ES-I3 (cell line): Measurements from ENCODE around the gene CYSRT1.
"Not testable (repeated sequence)": the region's sequence is repeated elsewhere in the genome, so short reads cannot be mapped to it uniquely, and the experiment has no call there.

Experiments used
- H3K36me3 ChIP-seq: 2 replicates; pipeline ENCODE4 v1.6.1; 2013; ENCODE audit warnings: mild to moderate bottlenecking, low read length, control low read depth, moderate library complexity; ENCODE audit not compliant: insufficient read depth
- H3K4me1 ChIP-seq: 2 replicates; pipeline ENCODE4 v1.6.1; 2013; ENCODE audit warnings: mild to moderate bottlenecking, control low read depth, low read length; ENCODE audit not compliant: insufficient read depth
- H3K9ac ChIP-seq: 2 replicates; pipeline ENCODE4 v1.6.1; 2013; ENCODE audit warnings: low read depth, mild to moderate bottlenecking, low read length, moderate library complexity
- H3K9me3 ChIP-seq: 2 replicates; pipeline ENCODE4 v1.6.1; 2013; ENCODE audit warnings: mild to moderate bottlenecking, low read length, moderate library complexity; ENCODE audit not compliant: control insufficient read depth, insufficient read depth

CYSRT1 gene

DNA sequence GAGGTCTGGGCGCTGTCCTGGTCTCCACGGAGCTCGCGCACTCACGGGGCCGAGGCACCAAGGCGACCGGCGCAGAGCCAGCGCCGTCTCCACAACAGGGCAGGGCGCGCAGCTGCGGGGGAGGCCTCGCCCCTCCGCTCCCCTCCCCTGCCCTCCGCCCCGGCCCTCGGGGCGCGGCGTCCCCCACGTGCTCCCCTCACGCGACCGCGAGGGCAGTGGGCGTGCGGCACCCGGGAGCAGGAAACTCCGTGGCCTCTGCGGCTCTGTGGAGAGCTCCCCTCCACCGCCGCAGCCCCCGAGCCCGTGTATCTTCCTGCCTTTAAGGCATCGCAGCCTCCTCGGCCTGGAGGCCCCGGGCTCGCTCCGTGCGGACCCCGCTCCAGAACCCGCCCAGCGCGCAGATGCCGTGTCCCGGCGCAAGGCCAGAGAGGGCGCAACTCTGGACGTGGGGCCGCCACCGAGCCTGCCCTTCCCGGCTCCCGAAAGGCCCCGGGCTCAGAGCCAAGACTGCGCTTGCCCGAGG, 15.4 kb downstream of the CYSRT1 start:
- Histone ChIP-seq H3K9ac (peak overlapping the region; percentile 94), H3K9me3 (no peaks in the 10 kb centered on the region), H3K4me1 (peaks cover 30% of the 10 kb centered on the region; the same call in 1 of the 2 replicates), H3K36me3 (peaks cover 12% of the 10 kb centered on the region)

DNA sequence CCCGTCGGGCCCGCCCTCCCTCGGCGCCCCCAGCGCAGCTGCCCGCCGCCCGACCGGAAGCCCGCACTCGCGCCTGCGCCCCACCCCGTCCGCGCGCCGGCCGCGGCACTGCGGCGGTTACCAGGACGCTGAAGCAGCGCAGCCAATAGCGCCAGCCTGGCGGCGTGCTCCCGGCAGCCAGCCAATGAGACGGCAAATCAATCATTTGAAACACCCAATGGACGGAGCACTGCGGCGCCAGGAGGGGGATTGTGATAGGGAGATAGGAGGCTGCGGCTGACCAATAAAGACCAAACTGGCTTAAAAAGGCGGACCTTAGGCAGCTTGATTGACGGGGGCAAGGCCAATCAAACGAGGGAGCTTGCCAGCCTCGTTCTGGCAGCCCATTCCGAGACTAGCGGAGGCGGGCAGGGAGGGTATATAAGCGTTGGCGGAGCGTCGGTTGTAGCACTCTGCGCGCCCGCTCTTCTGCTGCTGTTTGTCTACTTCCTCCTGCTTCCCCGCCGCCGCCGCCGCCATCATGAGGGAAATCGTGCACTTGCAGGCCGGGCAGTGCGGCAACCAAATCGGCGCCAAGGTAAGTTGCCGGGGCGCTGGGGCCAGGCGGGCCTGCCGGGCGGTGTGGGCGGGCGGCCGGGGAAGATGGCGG, 16.0 kb downstream of the CYSRT1 start, which contains the start of gene TUBB4B:
Gene TUBB4B, plus strand, starts transcription at position 447 of the 649 bp plus-strand sequence. Its CDS starts 74 bp downstream, at position 521.
- peaks cover 29% of the 10 kb centered on the region; the same call in 1 of the 2 replicates for H3K4me1 ChIP-seq
- peaks cover 12% of the 10 kb centered on the region for H3K36me3 ChIP-seq
- no peaks in the 10 kb centered on the region for H3K9me3 ChIP-seq
- peak within 1 kb of the TSS; percentile 94 for H3K9ac ChIP-seq

DNA sequence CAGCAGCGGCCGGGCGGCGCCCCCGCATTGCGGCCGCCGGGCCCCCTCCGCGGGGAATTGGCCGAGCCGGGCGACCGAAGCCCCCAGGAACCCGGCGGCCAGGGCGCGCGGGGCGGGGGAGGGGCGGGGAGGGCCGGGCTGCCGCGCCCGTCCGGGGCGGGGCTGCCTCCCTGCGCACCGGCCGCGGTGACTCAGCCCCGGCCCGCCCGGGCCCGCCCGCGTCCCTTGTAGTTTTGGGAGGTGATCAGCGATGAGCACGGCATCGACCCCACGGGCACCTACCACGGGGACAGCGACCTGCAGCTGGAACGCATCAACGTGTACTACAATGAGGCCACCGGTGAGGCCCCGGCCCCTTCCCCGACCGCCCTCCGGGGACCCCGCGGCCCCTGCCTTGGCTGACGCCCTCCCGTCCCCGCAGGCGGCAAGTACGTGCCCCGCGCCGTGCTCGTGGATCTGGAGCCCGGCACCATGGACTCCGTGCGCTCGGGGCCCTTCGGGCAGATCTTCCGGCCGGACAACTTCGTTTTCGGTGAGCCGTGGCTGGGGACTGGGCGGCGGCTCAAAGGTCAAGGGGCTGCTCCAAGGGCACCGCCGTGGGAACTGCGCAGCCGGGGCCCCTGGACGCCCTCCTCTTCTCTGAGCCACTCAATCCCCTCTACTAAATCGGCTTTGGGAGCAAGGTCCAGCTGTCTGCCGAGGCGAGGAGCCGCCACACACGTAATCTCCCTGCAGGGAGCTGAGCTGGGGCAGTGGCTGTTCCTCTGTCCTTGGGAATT, 16.7 kb downstream of the CYSRT1 start:
- Histone ChIP-seq H3K9me3 (no peaks in the 10 kb centered on the region), H3K9ac (peak overlapping the region; percentile 70), H3K36me3 (peaks cover 12% of the 10 kb centered on the region), H3K4me1 (peaks cover 24% of the 10 kb centered on the region; the same call in 1 of the 2 replicates)

DNA sequence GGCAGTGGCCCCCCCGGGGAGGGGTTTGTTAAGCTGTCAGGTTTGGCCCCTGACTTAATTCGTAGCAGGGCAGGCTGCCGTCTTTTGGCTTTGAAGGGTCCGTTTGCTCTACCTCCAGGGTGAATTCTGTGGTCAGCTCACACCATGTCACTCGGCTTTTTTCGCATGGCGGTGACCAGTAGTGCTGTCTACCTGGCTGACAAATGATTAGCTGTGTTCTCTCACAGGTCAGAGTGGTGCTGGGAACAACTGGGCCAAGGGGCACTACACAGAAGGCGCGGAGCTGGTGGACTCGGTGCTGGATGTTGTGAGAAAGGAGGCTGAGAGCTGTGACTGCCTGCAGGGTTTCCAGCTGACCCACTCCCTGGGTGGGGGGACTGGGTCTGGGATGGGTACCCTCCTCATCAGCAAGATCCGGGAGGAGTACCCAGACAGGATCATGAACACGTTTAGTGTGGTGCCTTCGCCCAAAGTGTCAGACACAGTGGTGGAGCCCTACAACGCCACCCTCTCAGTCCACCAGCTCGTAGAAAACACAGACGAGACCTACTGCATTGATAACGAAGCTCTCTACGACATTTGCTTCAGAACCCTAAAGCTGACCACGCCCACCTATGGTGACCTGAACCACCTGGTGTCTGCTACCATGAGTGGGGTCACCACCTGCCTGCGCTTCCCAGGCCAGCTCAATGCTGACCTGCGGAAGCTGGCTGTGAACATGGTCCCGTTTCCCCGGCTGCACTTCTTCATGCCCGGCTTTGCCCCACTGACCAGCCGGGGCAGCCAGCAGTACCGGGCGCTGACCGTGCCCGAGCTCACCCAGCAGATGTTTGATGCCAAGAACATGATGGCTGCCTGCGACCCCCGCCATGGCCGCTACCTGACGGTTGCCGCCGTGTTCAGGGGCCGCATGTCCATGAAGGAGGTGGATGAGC, 17.6 kb downstream of the CYSRT1 start:
- Histone ChIP-seq H3K36me3 (peaks cover 12% of the 10 kb centered on the region), H3K4me1 (peaks cover 18% of the 10 kb centered on the region; the same call in 1 of the 2 replicates)

DNA sequence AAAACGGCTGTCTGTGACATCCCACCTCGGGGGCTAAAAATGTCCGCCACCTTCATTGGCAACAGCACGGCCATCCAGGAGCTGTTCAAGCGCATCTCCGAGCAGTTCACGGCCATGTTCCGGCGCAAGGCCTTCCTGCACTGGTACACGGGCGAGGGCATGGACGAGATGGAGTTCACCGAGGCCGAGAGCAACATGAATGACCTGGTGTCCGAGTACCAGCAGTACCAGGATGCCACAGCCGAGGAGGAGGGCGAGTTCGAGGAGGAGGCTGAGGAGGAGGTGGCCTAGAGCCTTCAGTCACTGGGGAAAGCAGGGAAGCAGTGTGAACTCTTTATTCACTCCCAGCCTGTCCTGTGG, 18.3 kb downstream of the CYSRT1 start:
- H3K9me3 ChIP-seq, H3K9ac ChIP-seq: not testable (repeated sequence)
- H3K36me3 ChIP-seq = peaks cover 12% of the 10 kb centered on the region
- peaks cover 18% of the 10 kb centered on the region; the same call in 1 of the 2 replicates for H3K4me1 ChIP-seq

More for the DNA sequence above, 17.6 kb downstream of the CYSRT1 start:
- Histone ChIP-seq H3K9me3 (no peaks in the 10 kb centered on the region), H3K9ac (peak overlapping the region; percentile 70; the same call in 1 of the 2 replicates)

DNA sequence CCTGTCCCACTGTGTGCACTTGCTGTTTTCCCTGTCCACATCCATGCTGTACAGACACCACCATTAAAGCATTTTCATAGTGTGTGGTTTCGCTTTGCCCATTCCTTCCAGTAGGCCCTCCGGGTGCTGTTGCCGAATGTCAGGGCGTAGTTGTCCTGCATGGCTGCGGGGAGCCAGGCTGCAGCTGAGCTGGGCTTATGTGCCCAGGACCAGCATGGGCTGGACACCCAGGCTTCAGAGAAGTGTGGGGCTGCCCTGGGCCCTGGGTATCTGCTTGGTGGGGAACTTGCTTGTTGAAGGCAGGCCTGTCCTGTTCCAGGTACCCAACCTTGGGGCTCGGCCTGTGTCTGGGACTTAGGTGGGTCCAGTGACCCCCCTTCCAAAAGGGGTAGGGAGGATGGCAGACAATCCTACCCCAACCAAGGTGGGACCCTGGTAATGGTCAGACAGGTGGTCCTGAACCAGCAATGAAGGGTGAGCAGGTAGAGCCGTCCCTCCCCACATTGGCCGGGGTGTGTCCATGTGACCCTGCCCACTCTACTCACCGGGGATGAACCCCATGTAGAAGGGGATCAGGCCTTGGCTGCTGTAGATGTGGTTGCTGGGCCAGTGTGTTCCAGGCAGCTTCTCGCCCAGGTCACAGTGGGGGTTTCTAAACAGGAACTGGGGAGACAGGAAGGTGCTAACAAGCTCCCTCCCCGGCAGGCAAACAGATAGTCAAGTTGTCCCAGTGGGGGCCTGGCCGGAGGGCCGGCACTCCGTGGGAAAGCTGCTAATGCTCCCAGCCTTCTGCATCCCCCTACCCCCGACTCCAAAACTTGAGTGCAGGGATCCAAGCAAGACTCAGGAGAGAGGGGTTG, 18.9 kb downstream of the CYSRT1 start:
- Histone ChIP-seq H3K36me3 (peaks cover 12% of the 10 kb centered on the region), H3K9ac (no peak overlapping the region), H3K9me3 (no peaks in the 10 kb centered on the region), H3K4me1 (peaks cover 18% of the 10 kb centered on the region; the same call in 1 of the 2 replicates)

DNA sequence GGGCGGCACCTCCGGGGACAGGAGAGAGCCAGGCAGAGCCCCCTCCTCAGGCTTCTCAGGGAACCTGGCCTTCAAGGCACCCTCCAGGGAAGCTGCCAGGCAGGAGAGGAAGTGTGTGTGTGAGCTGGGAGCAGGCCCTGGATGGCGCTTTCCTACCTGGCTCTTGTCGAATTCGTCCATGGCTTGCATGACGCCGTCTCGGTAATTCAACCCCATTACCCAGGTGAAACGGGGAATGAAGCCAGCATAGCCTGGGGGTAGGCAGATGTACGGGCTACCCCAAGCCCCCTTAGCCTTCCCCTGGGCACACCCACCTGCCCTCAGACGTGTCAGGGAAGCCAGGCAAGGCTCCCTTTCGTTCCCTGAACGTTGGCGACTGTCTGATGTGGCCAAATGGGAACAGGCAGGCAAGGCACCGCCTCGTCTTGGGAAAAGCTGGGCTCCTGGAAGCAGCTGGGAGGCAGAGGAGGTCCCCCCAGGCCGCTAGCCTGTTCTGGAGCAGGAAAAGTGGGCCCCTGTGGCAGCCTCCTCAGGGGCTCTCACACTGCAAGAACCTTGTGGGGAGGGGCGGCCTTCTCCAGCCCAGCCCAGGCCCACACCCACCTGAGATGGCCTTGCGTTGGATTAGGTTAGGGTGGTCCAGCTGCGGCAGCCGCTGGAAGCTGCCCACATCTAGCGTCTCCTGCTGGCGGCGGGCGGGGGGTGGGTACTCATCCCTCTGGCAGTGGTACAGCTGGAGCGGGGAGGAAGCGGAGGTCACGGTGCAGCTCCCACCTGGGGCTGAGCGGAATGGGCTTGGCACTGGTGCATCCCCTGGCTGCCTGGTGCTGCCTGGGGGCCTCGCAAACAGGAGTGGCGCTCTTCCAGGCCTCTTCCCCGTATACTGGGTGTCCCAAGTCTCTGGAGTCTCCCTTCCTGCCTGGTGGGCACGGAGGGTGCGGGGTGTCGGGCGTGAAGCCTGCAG, 19.8 kb downstream of the CYSRT1 start:
- Histone ChIP-seq H3K36me3 (peaks cover 12% of the 10 kb centered on the region), H3K9me3 (no peaks in the 10 kb centered on the region), H3K4me1 (peaks cover 18% of the 10 kb centered on the region; the same call in 1 of the 2 replicates), H3K9ac (no peak overlapping the region)

DNA sequence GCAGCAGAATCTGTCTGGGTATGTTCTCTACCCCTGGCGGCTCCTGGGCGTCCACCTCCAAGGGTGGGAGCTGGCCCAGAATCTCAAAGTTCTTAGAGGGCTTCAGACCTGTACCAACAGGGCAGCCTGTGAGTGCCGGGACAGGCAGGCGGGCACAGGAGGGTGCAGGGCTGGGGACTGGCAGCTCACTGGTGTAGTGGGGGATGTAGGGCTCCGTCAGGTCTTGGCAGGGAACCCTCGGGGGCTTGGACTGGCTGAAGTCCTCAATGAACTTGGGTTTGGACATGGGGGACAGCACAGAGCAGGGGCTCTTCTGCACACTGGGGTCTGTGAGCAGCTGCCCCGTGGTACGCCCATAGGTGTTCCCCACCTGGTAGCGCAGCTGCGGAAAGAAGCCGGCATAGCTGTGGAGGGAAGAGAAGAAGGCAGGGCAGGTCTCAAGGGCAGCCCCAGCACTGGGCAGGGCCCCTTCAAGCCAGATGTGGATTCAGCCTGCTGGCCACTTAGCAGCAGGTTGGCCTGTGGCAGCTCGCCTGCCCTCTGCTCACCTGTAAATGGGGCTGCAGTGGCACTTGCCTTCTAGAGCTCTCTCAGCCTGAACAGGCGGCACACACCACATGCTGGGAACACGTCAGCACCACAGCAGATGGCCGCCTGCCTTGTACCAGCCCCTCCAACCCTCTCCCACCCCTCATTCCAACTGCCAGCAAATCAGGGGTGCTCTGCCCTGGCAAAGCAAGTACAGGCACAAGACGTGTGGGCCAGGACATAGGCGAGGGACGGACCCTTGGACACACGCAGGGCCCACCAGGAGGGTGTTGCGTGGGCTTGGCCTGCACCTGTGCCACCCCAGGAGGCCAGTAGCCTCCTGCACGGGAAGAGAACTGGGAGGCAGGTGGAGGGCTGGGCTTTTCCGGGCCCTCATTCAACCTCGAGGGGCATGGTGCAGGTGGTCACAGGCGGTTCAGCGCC, 20.8 kb downstream of the CYSRT1 start:
- H3K9ac ChIP-seq = no peak overlapping the region
- H3K9me3 ChIP-seq = no peaks in the 10 kb centered on the region
- peaks cover 22% of the 10 kb centered on the region; the same call in 1 of the 2 replicates for H3K4me1 ChIP-seq
- peaks cover 12% of the 10 kb centered on the region for H3K36me3 ChIP-seq

DNA sequence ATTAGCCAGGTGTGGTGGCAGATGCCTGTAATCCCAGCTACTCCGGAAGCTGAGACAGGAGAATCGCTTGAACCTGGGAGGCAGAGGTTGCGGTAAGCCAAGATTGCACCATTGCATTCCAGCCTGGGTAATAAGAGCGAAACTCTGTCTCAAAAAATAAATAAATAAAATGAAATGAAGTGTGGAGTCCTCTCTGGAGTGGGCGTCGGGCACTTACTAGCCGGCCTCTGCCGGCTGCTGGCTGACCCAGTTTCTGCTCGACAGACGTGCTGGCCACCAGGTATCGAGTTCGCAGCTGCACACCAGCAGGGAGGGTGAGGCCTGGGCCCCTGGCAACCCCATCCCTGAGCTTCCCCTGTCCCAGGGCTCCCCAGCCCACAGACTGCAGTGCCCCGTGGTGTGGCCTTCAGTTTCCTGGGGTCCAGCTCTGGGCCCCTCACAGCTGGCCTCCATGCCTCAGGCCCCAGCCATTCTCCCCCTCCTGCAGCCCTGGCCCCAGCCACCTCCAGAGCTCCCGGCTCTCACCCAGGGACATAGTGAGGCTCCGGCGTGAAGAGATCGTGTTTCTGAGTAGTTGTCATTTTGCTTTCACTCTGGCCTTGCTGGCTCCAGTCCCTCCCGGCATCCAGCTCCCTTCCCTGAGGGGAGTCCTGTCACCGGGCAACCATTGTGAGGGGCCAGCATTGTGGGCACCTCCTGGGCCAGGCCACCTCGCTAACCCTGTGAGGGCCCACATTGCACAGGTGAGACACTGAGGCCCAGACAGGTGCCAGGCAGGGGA, 22.4 kb downstream of the CYSRT1 start:
- H3K9ac ChIP-seq = no peak overlapping the region
- H3K4me1 ChIP-seq = peaks cover 25% of the 10 kb centered on the region; the same call in 1 of the 2 replicates
- H3K9me3 ChIP-seq = no peaks in the 10 kb centered on the region
- H3K36me3 ChIP-seq = peaks cover 11% of the 10 kb centered on the region

DNA sequence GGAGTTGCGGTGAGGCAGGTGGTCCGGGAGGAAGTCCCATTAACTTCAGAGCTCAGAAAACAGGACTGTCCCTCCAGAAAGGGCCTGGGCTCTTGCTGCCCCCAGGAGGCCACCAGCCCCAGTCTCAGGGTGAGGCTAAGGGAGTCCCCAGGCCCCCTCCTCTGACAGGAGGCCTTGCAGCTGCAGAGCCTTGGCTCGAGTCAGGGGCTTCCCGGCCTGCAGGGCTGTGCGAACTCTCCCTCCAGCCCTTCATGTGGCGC, 22.9 kb downstream of the CYSRT1 start:
- Histone ChIP-seq H3K9ac (no peak overlapping the region), H3K36me3 (peaks cover 5% of the 10 kb centered on the region; the same call in 1 of the 2 replicates), H3K4me1 (peaks cover 22% of the 10 kb centered on the region; the same call in 1 of the 2 replicates), H3K9me3 (no peaks in the 10 kb centered on the region)
